Kidney (tissue), 14 donors: Measurements from ENCODE around the gene GLT1D1. TPM values are rescaled to one million over a fixed set of nuclear protein-coding genes. Genes with fewer than 3 reads are reported as not detected.

ENCODE experiments used
- DNase-seq, 5 donors: peaks; one replicate each; pipeline ENCODE4 v3.0.0-alpha.2; 2013 to 2020
- FAIRE-seq: peaks from 2 replicates; lab custom pipeline; 2012; peaks lifted over from hg19 to GRCh38; lab: Jason Lieb, UNC
- H3K27ac ChIP-seq, 2 donors: one replicate each; pipeline ENCODE4 v1.7.0; 2013; ENCODE audit warnings: low read depth in 2 of 2, low read length in 2 of 2, inconsistent platforms in 1 of 2
- H3K27me3 ChIP-seq: one replicate; pipeline ENCODE4 v1.7.1; 2013; ENCODE audit warnings: low read length, inconsistent platforms; ENCODE audit not compliant: control insufficient read depth, insufficient read depth
- H3K36me3 ChIP-seq, 3 donors: one replicate each; pipeline versions ENCODE4 v1.7.0 to v1.7.1; 2013; ENCODE audit warnings: low read length in 3 of 3, control low read depth in 1 of 3, inconsistent platforms in 1 of 3; ENCODE audit not compliant: insufficient read depth in 3 of 3, control insufficient read depth in 2 of 3
- H3K4me1 ChIP-seq, 3 donors: one replicate each; pipeline versions ENCODE4 v1.7.0 to v1.7.1; 2013; ENCODE audit warnings: low read length in 3 of 3, inconsistent platforms in 1 of 3, low read depth in 1 of 3; ENCODE audit not compliant: control insufficient read depth in 2 of 3, insufficient read depth in 2 of 3
- H3K4me3 ChIP-seq, 3 donors: one replicate each; pipeline versions ENCODE4 v1.7.0 to v1.8.1; 2013; ENCODE audit warnings: low read length in 3 of 3, control low read depth in 1 of 3, inconsistent platforms in 1 of 3
- H3K9ac ChIP-seq, 3 donors: one replicate each; pipeline versions ENCODE4 v1.7.0 to v1.7.1; 2013; ENCODE audit warnings: low read length in 3 of 3, control low read depth in 1 of 3, inconsistent platforms in 1 of 3
- H3K9me3 ChIP-seq, 3 donors: one replicate each; pipeline versions ENCODE4 v1.7.0 to v1.7.1; 2013; ENCODE audit warnings: low read length in 3 of 3, control low read depth in 1 of 3, inconsistent platforms in 1 of 3; ENCODE audit not compliant: control insufficient read depth in 2 of 3, insufficient read depth in 1 of 3
- intact Hi-C: fragments of 100-400 bp; cut with DNase I; formaldehyde crosslinking; loops from one replicate; pipeline ENCODE4 v1.11.1; 2022
- polyA plus RNA-seq: library from polyadenylated mRNA; stranded (reverse); fragments of 350-450 nt; fragmentation: Illumina TruSeq; extraction: RNeasy Lipid Tissue Mini Kit (QIAGEN cat#74804); gene quantifications from one replicate; pipeline ENCODE4 v1.2.3, GENCODE V29; 2014; ENCODE audit warnings: low read depth, low replicate concordance; ENCODE audit not compliant: insufficient read depth
- total RNA-seq: library from RNA; stranded (reverse); fragmentation: NEBNext Ultra II Directional; extraction: Animal tissue kit (Norgen Biotek cat#: 25700); gene quantifications from one replicate; pipeline ENCODE4 v1.2.1, GENCODE V29; 2021
- TF ChIP-seq, protein P1 (sequence below): IDR thresholded peaks from 3 replicates; pipeline ENCODE4 v1.5.1; 2012; ENCODE audit warnings: mild to moderate bottlenecking, moderate library complexity, borderline replicate concordance; ENCODE audit not compliant: insufficient read depth; ENCODE audit errors: extremely low read depth
- donor health status: control.
- donor health status: control.
- donor health status: control.
- donor health status: control.
- donor health status: control.
- donor health status: DM: yes; HTN: yes; CAD: no.
- donor health status: Normal renal cell carcinoma (clear cell type).

Gene GLT1D1
- total and polyA plus RNA-seq, 2 donors from 2014 or later, result 0.41 to 0.45 TPM

GRCh38 chr12:129028844-129029243 is 175.6 kb downstream of the GLT1D1 start:
- FAIRE-seq, result no peak
- H3K27me3 ChIP-seq, result no peaks in the 10 kb centered on the region
- H3K27ac ChIP-seq, result no peak overlapping the region
- TF ChIP-seq, protein P1, sequence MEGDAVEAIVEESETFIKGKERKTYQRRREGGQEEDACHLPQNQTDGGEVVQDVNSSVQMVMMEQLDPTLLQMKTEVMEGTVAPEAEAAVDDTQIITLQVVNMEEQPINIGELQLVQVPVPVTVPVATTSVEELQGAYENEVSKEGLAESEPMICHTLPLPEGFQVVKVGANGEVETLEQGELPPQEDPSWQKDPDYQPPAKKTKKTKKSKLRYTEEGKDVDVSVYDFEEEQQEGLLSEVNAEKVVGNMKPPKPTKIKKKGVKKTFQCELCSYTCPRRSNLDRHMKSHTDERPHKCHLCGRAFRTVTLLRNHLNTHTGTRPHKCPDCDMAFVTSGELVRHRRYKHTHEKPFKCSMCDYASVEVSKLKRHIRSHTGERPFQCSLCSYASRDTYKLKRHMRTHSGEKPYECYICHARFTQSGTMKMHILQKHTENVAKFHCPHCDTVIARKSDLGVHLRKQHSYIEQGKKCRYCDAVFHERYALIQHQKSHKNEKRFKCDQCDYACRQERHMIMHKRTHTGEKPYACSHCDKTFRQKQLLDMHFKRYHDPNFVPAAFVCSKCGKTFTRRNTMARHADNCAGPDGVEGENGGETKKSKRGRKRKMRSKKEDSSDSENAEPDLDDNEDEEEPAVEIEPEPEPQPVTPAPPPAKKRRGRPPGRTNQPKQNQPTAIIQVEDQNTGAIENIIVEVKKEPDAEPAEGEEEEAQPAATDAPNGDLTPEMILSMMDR, result no peak
- no peak overlapping the region for H3K4me3 ChIP-seq
- H3K36me3 ChIP-seq, result no peaks in the 10 kb centered on the region
- H3K9ac ChIP-seq, result no peak overlapping the region
- no peaks in the 10 kb centered on the region for H3K9me3 ChIP-seq
- DNase-seq, result peak in 1 of 5 donors; percentile 17
- intact Hi-C loops, result no loop called here
- H3K4me1 ChIP-seq, result no peaks in the 10 kb centered on the region

Other genes starting within 250 kb of the GLT1D1 start
- gene SLC15A4, start 29.5 kb upstream of the GLT1D1 start, total RNA-seq, result 32.4 TPM
- 11.3 TPM for gene SLC15A4, start 29.5 kb upstream of the GLT1D1 start, polyA plus RNA-seq